Left ventricle myocardium superior (tissue), 1 donor: ENCODE measurements around the gene CEACAM16. TPM values are rescaled to one million over a fixed set of nuclear protein-coding genes. Genes with fewer than 3 reads are reported as not detected.
"Not testable (repeated sequence)": the region's sequence is repeated elsewhere in the genome, so short reads cannot be mapped to it uniquely, and the experiment has no call there.

ENCODE experiments used
- ATAC-seq: fragments of 200-7000 bp; cut with Tn5 transposase; one replicate; pipeline ENCODE4 v1.9.1; 2020; ENCODE audit warnings: mild to moderate bottlenecking, moderate library complexity
- DNase-seq: peaks from one replicate; pipeline ENCODE4 v3.0.0-alpha.2; 2020
- intact Hi-C: fragments of 100-400 bp; cut with micrococcal nuclease; formaldehyde crosslinking; loops from one replicate; pipeline ENCODE4 v1.11.0; 2022
- total RNA-seq: library from RNA; stranded (reverse); fragmentation: NEBNext Ultra II Directional; extraction: Animal tissue kit (Norgen Biotek cat#: 25700); gene quantifications from one replicate; pipeline ENCODE4 v1.2.1, GENCODE V29; 2021
- donor health status: DM: no; HTN: yes; CAD: no; lungs with severe emphysema.

The CEACAM16 gene
- total RNA-seq, 1 donor from 2014 or later = not detected

DNA sequence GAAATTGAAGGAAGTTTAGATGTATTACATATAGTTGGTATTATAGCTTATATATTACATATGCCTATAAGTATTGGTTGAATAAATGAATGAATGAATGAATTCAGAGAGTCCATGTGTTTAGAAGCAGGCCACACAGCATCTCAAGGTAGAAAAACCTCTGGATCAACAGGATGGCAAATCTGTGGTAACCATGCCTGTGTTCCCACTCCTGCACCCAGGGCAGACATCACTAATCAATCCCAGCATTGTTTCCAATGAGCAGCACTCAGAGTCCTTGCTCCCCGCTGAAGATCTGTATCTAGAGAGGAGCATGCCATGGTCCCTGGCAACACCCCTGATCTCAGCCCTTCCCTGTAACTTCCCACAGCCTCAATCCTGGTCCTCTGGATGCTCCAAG is 26.7 kb upstream of the CEACAM16 start:
- intact Hi-C loops = no loop called here
- DNase-seq (no peak), ATAC-seq (no peak)

DNA sequence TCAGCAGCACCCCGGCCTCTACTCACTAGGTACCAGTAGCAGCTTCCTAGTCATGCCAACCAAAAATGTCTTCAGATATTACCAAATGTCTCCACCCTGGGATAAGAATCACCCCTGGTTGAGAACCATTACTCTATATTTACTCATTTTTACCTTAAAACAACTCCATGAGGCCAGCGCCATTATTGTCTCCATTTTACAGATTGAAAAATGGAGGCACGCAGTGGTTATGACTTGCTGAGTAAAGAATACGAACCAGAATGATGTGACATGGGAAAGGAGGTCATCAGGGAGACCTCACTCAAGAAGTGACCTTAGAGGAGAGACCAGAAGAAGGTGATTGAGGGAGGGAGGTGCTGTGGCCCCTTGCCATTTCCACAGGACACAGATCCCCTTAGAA is 25.4 kb upstream of the CEACAM16 start:
- intact Hi-C loops = no loop called here
- no peak for DNase-seq
- no peak for ATAC-seq

DNA sequence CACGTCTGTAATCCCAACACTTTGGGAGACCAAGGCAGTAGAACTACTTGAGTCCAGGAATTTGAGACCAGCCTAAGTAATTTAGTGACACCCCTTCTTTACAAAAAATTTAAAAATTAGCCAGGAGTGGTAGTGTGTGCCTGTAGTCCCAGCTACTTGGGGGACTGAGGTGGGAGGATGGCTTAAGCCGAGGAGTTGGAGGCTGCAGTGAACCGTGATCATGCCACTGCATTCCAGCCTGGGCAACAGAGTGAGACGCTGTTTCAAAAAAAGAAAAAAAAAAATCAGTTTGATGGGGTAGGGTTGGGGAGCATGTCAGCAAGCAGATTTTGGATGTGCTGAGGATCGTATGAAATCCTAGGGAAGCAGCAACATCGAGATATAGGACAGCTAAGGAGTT is 23.4 kb upstream of the CEACAM16 start:
- ATAC-seq (no peak), DNase-seq (no peak)
- intact Hi-C loops = no loop called here

DNA sequence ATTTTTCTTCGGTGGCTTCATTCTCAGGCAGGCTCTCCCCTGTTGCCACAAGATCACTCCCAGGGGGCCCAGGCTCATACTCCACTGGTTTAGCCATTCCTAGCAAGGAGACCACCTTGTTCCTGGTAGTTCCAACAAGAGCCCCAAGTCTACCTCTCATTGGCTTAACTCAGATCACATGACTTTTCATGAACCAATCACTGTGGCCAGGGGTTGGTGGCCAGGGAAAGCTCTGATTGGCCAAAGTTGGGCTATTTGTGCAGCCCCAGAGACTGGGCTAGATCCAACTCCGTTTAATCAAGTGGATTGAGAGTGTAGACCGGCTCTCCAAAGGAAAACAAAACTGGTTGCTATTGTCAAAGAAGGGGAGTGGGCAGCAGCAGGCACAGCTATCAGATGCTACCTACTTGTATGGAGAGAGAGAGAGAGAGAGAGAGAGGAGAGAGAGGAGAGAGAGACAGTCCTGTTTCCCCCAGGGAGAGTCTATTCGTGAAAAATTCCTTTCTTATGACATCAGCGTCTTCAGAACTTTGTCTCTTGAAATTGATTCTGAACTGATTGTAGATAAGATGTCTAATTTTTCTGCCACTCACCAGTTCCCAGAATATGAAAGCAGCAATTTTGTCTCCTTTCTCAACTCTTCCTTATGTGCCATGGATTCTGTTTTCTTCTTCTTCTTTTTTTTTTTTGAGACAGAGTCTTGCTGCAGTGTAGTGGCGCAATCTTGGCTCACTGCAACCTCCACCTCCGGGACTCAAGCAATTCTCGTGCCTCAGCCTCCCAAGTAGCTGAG is 21.7 kb upstream of the CEACAM16 start:
- ATAC-seq = no peak
- no peak for DNase-seq
- intact Hi-C loops = no loop called here

DNA sequence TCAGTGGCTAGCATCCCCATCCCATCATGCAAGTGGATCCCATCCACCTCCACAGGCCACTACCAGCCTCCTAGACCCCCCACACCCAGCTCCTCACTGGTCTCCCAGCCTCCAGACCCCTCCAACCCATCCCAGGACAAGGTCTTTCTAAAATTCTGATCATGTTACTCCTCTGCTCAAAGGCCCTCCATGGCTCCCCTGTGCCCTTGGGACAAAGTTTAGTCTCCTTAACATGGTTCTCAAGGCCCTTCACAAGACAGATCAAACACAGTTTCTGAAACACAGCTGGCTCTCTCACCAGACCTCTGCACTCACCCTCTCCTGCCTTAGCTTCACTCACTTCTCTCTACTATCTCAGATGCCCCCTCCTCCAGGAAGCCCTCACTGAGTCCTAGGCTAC is 18.4 kb upstream of the CEACAM16 start:
- intact Hi-C loops = no loop called here
- ATAC-seq (no peak), DNase-seq (no peak)

DNA sequence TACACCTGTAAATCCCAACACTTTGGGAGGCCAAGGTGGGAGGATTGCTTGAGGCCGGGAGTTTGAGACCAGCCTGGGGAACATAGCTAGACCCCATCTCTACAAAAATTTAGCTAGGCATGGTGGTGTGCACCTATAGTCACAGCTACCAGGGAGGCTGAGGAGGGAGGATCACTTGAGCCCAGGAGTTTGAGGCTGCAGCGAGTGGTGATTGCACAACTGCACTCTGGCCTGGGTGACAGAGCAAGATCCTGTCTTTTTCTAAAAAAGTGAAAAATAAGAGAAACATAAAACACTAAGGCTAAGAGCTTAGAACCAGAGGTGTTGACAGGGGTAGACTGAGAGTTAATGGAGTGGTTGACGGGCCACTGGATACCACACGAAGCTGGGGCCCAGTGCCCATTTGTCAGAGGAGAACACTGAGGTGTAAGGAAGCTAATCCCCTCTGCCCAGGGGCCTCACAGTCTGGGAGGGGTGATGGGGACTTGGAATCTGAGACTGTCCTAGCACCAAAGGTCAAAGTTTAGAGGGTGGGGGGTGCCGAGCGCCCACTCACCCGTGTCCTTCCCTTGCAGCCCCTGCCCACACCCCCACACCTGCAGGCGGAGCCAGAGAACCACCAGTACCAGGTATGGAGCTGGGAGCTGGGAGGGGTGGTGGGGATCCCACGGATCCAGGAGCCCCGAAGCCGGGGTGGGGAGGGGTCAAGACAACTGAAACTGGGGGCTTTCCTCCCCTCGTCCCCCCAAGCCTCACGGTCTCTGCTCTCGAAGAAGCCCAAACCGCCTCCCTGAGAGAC is 16.8 kb upstream of the CEACAM16 start:
- intact Hi-C loops = no loop called here

DNA sequence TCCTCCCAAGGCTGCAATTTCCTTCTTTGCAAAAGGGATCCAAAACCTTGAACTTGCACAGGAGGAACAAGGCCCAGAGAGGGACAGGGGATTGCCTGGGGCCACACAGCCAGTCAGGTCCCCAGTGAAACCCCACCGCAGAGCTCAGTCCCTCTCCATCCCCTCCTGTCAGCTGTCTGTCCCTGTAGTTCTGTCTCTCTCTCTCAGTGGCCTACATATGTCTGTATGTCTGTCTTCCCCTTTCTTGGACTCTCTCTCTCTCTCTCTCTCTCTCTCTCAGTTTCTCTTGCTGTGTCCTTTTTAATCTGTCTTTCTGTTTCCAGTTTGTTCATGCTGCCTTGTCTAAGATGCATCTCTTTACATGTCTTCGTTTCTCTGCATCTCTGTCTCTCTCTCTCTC is 16.1 kb upstream of the CEACAM16 start:
- ATAC-seq (no peak), DNase-seq (no peak)
- intact Hi-C loops = no loop called here

More for the DNA sequence above, 16.8 kb upstream of the CEACAM16 start:
- ATAC-seq (no peak), DNase-seq (no peak)

DNA sequence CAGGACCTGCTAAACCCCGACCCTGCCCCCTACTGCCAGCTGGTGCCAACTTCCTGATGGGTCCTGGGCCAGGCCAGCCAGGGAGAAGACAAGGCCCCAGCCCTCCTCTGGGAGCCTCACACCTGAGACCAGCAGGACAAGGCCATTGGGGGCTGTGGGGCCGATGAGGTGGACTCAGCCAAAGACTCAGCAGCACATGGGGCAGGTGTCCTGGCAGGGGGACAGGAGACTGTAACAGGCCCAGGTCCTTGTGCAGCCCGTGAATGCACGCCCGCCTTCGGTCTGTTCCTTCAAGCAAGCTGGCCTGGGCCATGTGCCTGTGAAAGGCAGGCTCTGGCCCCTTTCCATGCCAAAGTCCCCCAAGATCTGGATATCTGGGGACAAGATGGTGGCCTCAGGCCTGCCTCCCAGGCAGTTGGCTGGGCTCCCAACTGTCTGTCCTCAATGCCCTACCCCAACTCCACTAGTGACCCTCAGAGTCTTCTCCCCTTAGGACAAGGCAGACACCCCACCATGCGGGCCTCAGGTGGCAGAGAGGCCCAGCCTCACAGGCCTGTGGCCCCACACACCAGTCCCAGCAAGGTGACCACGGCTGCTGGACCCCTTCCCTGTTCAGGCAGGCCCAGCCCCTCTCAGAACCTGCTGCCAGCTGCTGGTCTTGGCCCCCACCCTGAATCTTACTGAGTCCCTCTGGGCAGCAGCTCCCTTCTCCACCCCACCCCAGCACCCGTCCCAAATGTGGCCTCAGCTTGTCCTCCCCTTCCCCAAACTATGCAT is 15.3 kb upstream of the CEACAM16 start:
- intact Hi-C loops = no loop called here
- ATAC-seq = no peak
- no peak for DNase-seq

DNA sequence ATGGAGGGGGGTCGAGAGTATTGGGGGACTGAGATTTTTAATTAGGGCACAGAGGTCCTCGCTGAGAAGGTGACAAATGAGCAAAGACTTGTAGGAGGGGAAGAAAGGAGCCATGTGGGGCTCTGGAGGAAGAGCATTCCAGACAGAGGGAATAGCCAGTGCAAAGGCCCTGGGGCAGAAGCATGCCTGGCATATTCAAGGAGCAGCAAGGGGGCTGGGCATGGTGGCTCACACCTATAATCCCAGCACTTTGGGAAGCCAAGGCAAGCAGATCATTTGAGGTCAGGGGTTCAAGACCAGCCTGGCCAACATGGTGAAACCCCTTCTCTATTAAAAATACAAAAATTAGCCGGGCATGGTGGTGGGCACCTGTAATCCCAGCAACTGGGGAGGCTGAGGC is 14.6 kb upstream of the CEACAM16 start:
- DNase-seq, ATAC-seq, intact Hi-C loops: not testable (repeated sequence)

DNA sequence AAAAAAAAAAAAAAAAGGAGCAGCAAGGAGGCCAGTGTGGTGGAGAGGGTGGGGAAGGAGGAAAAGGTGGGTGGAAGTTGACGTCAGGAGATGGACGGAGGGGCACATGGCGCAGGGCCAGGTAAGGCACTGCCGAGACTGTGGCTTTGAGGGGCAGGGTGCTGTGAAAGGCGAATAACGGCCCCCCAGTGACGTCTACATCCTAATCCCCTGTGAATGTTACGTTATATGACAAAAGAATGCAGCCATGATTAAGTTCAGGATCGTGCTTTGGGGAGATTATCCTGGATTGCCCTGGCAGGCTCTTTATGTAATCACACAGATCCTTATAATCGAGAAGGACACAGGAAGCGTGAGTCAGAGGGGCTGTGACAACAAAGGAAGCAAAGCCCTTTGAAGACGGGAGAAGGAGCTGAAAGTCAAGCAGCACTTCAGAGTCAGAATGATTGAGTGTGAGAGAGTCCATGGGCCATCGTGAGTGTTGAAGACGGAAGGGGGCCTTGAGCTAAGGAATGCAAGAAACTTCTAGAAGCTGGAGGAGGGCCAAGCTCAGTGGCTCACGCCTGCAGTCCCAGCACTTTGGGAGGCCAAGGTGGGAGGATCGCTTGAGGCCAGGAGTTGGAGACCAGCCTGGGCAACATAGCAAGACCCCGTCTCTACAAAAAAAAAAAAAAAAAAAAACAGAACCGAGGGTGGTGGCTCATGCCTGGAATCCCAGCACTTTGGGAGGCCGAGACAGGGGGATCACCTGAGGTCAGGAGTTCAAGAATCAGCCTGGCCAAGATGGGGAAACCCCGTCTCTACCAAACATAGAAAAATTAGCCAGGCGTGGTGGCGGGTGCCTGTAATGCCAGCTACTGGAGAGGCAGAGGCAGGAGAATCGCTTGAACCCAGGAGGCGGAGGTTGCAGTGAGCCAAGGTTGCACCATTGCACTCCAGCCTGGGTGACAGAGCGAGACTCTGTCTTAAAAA is 13.8 kb upstream of the CEACAM16 start:
- DNase-seq (no peak), ATAC-seq (peak; percentile 58)
- intact Hi-C loops = no loop called here

DNA sequence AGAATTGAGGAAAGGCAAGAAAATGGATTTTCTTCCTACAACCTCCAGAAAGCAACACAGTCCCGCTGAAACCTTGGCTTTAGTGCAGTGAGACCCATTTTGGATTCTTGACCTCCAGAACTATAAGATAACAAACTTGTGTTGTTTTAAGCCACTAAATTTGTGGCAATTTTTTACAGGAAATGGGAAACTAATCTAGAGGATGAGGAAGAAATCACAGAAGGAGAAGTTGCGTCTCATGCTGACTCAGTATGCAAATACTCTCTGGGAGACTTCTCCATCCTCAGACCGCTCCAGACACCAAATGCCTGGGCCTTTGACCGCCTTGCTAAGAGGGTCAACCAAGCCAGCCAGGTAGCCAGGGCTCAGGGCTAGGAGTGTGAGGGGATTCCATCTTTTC is 13.1 kb upstream of the CEACAM16 start:
- intact Hi-C loops = no loop called here
- ATAC-seq (no peak), DNase-seq (no peak)

DNA sequence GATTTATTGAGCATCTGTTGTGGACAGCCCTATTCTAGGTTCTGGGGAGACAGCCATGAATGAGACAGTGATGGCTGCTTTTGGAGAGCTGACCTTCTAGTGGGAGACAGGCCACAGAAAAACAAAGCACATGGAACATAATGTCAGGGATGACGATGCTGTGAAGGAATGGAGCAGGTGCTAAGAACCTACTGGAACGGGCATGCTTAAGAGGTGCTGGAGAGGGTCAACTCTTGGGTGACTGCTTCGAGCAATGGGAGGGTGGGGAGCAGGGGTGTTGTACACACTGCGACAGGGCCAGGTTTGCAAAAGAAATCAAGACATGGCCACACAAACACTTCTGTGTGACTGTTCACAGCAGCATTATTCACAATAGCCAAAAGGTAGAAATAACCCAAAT is 12.1 kb upstream of the CEACAM16 start:
- ATAC-seq = no peak
- no peak for DNase-seq
- intact Hi-C loops = no loop called here

DNA sequence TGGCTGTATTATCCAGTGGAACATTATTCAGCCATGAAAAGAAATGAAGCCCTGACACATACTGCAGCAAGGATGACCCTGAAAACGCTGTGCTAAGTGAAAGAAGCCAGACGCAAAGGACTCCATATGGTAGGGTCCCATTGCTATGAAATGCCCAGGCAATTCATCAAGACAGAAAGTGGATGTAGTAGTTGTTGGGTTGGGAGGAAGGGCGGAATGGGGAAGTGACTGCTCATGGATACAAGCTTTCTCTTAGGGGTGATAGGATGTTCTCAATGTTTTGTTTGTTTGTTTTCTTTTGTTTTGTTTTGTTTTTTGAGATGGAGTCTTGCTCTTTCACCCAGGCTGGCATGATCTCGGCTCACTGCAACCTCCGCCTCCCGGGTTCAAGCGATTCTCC is 11.1 kb upstream of the CEACAM16 start:
- ATAC-seq = no peak
- intact Hi-C loops = no loop called here
- no peak for DNase-seq

DNA sequence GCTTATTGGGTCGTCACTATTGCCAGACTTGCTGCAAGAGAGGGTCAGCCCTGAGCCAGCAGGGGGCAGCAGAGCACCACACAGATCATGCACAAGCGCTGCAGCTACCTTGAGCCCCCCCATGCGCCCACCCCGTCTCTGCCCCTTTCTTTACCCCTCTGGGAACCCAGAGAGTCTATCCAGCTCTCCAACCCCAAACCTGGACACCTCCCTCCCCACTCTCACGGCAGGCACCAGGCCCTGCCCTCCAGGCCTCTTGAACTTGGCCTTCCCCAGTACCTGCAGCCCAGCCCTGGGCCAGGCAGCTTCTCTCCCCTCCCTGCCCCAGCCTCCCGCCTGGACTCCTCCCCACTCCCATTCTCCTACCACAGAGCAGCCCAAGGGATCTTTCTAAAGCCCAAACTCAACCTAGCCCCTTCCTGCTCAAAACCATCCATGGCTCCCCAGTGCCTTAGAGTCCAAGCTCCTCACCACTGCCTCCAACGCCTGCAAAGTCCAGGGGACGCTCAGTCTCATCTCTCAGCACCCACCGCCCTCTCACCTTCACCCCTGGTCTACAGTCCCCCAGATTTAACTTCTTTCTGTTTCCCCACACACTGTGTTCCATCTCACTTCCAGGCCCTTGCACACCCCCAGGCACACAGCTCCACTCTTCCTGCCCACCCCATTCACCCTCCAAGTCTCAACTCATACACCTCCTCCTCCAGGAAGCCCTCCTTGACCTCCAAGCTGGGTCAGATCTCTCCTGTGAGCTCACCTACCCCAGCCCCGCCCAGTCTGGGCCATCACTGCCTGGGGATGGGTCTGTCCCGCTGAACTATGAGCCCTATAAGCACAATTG is 9.4 kb upstream of the CEACAM16 start:
- intact Hi-C loops = no loop called here
- ATAC-seq (peak; percentile 72), DNase-seq (peak; percentile 84)

DNA sequence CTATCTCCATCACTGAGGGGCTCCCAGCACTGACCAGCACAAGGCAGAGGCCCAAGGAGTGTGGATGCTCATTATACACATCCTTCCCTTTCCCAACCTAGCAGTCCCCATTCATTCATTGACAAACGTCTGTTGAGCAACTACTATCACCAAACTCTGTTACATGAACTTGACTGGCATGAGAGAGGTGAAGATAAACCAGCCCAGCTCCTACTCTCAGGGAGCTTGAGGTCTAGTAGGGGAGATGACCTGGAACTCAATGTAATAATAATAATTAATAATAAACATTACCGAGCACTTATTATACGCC is 8.9 kb upstream of the CEACAM16 start:
- no peak for DNase-seq
- no peak for ATAC-seq
- intact Hi-C loops = no loop called here

DNA sequence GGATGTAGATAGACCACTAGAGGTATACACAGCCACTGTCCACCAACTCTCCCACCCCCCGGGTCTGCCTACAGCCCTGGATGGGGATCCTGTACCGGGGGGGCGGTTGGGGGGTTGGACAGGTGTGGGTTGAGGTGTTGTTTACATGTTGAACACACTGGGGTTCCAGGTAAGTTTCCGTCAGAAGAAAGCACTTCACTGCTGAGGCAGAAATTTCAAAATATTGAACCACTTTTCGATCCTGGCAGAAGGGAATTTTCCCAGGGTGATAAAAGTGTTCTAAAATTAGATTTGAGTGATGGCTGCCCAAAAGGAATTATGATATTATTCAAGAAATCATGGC is 6.6 kb upstream of the CEACAM16 start:
- ATAC-seq (no peak), DNase-seq (no peak)
- intact Hi-C loops = no loop called here

DNA sequence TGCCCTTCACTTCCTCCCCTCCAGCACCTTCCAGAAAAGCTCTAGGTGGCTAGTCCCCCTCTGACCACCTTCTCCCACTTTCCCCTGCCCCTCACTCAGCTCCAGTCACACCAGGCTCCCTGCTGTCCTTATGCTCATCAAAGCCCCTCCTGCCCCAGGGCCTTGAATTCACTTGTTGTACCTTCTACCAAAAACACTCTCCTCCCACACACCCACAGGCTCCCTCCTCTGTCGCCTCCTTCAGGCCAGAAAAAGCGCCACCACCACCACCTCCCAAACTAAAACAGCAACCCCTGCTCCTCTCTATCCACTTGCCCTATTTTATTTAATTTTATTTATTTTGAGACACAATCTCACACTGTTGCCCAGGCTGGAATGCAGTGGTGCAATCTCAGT is 4.8 kb upstream of the CEACAM16 start:
- ATAC-seq (no peak), DNase-seq (no peak)
- intact Hi-C loops = no loop called here

DNA sequence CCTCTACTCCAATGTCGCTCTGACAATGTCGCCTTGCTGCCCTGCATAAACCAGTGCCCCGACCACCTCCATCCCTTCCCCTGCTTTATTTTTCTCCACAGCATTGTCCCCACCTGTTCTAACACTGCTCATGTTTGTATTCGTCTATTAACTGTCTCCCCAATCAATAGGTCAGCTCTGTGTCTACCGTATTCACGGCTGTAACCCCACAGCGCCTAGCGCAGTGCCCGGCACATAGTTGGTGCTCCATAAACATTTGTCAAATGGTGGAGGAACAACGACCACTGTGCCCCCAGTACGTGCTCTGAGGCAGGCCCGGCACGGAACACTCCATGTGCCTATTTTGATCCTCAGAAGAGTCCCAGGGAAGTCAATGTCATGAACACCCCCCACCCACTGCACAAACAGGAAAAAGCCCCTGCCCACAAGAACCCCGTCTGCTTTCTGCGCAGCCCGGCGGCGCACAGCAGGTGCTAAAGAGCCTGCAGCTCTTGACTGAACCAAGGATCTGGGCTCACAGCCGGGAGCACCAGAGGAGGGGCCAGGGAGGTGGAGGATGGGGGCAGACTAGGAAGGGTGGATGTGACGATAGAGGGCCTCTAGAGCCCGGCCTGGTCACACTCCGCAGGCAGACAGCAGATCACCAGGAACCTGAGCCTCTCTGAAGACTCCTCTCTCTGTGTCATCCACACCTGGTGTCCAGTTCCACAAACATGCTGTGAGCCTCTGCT is 1.8 kb upstream of the CEACAM16 start:
- ATAC-seq = no peak
- intact Hi-C loops = no loop called here
- DNase-seq = no peak
